HG03103 (cell line): ENCODE results near the gene SGMS1.
"Not testable (repeated sequence)": the region's sequence is repeated elsewhere in the genome, so short reads cannot be mapped to it uniquely, and the experiment has no call there.

ENCODE experiments used
- ATAC-seq: cut with Tn5 transposase; IDR thresholded peaks from one replicate; pipeline ENCODE4 v1.9.1; 2021; ENCODE audit warnings: low read depth; ENCODE audit not compliant: unreplicated experiment

The SGMS1 gene

DNA sequence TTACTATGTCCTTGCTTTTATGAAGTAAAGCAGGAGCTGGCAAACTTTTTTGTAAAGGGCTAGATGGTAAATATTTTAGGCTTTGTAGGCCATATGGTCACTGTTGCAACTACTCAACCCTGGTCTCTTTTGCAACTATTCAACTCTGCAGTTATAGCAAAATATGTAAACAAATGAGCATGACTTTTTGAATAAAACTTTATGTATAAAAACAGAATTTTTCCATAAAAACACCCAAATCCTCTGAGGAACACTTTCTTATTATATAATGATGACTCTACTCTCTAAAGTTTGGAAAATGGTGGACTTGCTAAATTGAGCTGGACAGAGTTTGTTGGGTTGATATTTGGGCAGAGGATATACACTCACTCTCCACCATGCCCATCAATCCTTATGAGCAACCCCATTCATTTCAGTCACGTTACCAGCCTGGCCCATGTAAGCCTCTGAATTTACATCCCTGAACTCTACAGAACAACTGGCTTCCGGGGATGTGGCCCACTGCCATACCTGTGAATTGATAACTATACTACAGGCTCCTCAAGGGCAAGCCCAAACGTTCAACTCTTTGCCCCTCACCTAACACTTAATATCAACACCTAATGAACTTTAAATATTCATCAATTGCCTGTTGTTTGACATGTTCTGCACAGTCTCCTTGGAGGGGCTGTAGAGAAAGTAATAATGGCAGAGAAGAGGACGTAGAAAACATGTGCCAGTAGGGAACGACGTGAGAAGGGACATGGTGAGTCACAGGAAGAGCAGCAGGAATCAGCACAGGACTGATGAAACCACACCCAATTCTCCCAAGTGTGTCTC is 37.6 kb downstream of the SGMS1 start:
- ATAC-seq: no peak

GRCh38 chr10:50582766-50583762 is 40.7 kb downstream of the SGMS1 start:
- no peak for ATAC-seq

DNA sequence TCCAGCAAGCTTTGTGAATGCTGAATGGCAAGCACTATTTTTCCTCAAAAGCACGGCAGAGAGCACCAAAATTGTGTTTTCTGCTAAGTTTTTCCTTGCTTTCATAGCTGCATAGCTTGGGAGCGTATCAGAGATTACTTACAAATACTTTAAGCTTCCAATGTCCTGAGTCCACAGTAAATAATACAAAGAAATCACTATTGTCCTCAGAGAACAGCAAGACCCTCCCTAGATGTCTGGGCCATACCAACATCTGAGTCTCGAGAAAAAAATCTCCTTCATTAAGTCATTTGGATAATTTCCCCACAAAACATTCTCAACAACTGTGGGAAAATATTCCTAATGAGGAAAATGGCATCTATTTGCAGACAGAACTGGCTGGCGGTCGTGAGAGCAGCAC is 41.7 kb downstream of the SGMS1 start:
- ATAC-seq: no peak

- no peak for ATAC-seq
Measured at GRCh38 chr10:50580262-50580891, 43.4 kb downstream of the SGMS1 start.

GRCh38 chr10:50579491-50580261 is 44.1 kb downstream of the SGMS1 start:
- ATAC-seq: no peak

DNA sequence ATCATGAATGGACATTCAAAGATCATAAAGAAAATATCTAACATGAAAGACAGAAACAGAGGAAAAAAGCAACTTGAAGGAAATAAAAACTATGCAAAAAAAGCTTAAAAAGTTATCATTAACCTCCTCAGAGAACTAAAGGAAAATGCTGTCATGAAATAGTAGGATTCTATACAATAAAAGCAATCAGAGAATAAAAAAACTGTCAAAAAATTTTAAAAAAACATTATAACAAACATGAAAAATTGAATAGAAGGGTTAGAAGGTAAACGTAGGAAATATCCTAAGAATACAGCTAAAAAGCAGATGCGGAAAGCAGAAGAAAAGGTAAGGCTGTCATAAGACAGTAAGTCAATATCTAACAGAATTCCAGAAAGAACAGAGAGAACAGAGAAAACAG is 44.8 kb downstream of the SGMS1 start:
- no peak for ATAC-seq

GRCh38 chr10:50577681-50578350 is 45.9 kb downstream of the SGMS1 start:
- ATAC-seq: no peak

GRCh38 chr10:50577010-50577409 is 46.7 kb downstream of the SGMS1 start:
- no peak for ATAC-seq

DNA sequence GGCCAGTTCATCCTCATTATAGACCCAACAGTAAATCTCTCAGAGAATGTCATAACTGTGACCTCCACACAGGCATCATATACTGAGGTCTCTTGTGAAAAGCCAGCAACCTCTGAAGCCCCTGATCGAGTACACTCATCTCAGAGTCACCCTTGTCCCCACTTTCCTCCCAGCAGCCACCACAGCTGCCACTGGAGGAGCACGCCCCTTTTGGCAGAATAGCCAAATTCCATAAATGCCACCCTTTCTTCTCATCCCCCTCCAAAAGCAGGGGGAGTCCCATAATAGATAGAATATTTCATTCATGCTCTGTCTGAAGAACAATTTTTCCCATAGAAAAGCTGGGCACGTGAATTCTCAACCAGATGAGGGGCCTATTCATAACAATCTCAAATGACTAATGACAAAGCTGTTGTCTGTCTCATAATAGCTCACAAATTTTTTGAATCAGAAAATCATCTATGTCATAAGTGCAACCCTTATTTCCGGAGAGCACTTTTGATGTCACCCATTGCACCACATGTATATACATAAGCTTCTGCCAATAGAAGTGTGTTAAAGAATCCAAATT is 47.4 kb downstream of the SGMS1 start:
- ATAC-seq: no peak

DNA sequence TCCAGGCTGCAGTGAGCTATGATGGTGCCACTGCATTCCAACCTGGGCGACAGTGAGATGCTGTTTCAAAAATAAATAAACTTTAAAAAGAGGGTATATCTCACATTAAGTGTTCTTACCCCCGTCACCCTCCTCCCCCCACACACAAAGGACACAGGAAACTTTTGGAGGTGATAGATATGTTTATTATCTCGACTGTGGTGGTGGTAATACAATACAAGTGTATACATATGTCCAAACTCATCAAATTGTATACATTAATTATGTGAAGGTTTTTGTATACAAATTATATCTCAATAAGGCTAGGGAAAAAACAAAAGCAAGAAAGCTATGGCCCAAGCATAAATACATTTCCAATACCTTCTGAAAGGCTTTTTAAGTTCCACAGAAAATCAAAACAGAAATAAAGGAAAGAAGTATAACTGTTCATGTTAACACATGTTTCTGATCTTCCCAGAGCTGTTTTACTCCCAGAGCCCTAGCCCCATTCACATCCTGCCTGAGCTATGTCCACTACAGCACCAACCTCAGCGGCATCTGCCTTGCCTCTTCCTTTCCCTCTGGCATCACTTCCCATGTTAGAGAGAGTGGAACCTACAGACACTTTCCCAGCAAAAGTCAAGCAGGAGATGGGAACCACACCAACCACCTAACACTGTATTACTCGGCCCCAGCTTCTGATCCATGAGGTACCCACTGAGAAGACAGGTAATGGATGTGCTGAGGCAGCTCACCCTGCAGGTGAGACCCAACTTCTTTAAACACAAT is 48.1 kb downstream of the SGMS1 start:
- no peak for ATAC-seq

DNA sequence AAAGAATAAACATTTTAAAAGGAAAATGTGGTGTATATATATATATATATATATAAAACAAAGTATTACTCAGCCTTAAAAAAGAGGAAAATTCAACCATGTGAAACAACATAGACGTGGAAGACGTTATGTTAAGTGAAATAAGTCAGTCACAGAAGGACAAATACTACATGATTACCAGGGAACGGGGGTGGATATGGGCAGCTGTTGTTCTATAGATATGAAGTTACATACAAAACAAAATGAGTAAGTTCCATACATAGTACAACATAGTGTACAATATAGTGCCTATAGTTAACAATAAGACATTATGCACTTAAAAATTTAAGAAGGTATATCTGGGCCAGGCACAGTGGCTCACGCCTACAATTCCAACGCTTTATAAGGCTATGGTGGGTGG is 48.8 kb downstream of the SGMS1 start:
- no peak for ATAC-seq

GRCh38 chr10:50574305-50574704 is 49.5 kb downstream of the SGMS1 start:
- ATAC-seq: no peak

DNA sequence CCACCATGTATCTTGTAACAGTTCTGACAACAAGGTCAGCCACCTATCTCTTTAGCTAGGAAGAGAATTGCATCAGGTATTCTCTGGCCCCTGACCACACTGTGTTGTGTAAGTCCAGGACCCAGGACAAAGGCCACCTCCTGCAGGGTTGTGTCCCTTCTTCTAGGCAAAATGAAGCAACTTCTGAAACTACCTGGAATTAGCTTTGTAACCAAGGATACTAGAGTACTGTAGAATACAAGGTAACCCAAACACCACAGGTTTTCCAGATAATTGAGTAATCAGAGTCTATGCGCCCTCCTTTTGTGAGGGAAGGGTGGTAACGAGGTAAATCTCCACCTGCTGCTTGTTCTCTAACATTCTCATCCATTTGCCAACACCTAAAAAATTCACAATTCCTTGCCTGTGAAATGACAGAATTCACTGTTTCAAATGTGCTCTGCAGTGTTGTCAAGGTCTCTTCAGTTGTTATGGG is 51.7 kb downstream of the SGMS1 start:
- ATAC-seq: no peak

DNA sequence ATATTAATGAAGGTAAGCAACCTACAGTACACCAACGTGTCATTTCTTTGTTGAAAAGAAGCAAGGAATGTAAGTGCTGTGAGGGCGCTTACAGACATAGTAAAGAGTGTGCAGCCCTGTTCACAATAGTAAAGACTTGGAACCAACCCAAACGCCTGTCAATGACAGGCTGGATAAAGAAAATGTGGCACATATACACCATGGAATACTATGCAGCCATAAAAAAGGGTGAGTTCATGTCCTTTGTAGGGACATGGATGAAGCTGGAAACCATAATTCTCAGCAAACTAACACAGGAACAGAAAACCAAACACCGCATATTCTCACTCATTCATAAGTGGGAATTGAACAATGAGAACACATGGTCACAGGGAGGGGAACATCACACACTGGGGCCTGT is 55.0 kb downstream of the SGMS1 start:
- not testable (repeated sequence) for ATAC-seq

DNA sequence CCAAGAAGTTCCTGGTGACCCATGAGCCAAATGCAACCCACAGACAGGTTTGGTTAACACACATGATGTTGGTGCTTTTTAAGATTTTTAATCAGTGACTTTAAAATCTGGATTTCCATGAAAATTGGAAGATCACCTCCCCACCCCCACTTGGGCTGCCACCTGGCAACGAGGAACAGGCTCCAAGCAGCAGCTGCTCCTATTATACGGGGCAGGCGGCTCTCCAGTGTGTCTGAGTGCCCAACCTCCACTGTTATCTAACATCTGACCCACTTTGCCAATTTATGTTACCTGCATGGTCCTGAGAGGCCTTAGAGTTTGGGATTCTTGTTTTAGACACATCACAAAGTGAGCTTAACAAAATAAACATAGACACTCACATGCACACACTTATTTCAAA is 56.4 kb downstream of the SGMS1 start:
- ATAC-seq: no peak

DNA sequence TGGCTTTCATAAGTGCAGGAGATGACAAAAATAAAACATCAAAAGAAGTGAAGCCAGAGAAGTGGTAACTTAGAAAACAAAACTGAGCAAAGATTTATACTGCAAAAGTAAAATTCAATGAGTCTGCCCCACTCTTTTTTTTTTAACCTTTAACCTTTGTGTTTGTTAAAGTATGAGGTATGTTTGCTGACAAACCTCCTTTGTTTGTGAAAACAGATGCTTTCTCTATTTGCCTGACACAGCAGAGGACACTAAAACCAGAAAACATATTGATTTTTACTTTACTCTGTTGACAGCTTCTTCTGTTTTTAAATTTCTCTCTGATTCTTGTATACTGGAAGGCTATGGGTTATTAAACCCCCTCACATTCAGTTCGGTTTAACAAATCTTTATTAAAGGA is 57.6 kb downstream of the SGMS1 start:
- no peak for ATAC-seq

GRCh38 chr10:50565301-50566083 is 58.3 kb downstream of the SGMS1 start:
- ATAC-seq: no peak

DNA sequence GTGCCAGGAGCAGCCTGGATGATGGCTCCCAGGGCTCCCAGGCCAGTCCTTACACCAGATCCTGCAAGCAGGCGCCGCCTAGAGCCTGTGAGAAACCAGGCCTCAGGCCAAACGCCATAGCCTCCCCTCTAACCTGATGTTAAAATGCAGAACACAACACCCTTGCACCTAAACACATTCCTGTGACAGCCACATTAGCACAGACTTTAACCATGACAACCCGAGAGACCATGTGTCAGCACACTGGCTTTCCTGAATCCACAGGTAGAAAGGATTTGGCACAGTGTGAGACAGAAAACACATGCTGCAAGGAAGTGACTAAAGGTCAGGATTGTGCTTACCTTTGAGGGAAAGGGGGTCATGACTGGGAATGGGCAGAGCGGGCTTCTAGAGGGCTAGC is 59.9 kb downstream of the SGMS1 start:
- ATAC-seq: no peak
